Left lung (tissue), 10 donors: Measurements from ENCODE around the gene GAK. TPM values are rescaled to one million over a fixed set of nuclear protein-coding genes. Genes with fewer than 3 reads are reported as not detected.

Experiments used
- ATAC-seq: fragments of 200-7000 bp; cut with Tn5 transposase; one replicate; pipeline ENCODE4 v1.9.1; 2020; ENCODE audit warnings: moderate library complexity
- DNase-seq, 4 donors: peaks; one replicate each; pipeline ENCODE4 v3.0.0-alpha.2; 2013 to 2020
- H3K27ac ChIP-seq, 2 donors: fragments of 200-600 bp; sonication (generic) in 1 of 2; one replicate each; pipeline versions ENCODE4 v1.5.0 to v1.8.0; 2020 to 2021
- H3K27me3 ChIP-seq, 2 donors: fragments of 200-600 bp; sonication (generic) in 1 of 2; one replicate each; pipeline versions ENCODE4 v1.5.0 to v1.8.0; 2020 to 2021
- H3K36me3 ChIP-seq, 2 donors: fragments of 200-600 bp; sonication (generic) in 1 of 2; one replicate each; pipeline versions ENCODE4 v1.5.0 to v1.8.0; 2020 to 2021
- H3K4me1 ChIP-seq, 2 donors: fragments of 200-600 bp; one replicate each; pipeline ENCODE4 v1.8.0; 2021
- H3K4me3 ChIP-seq, 2 donors: fragments of 200-600 bp; sonication (generic) in 1 of 2; one replicate each; pipeline versions ENCODE4 v1.5.0 to v1.8.0; 2020 to 2021; ENCODE audit warnings: mild to moderate bottlenecking in 1 of 2
- H3K9me3 ChIP-seq, 2 donors: fragments of 200-600 bp; sonication (generic) in 1 of 2; one replicate each; pipeline versions ENCODE4 v1.5.0 to v1.8.0; 2020 to 2021
- CTCF ChIP-seq, 2 donors: fragments of 200-600 bp; sonication (generic) in 1 of 2; IDR thresholded peaks; one replicate each; pipeline versions ENCODE4 v1.5.0 to v1.8.0; 2021; ENCODE audit warnings: antibody characterized with exemption in 2 of 2
- intact Hi-C, 2 donors: fragments of 100-400 bp; cut with DNase I; formaldehyde crosslinking; loops; one replicate each; pipeline versions ENCODE4 v1.11.2 to v1.14.2; 2022
- polyA plus RNA-seq, 6 donors: library from polyadenylated mRNA; unstranded; fragments of 120-200 nt; gene quantifications; one replicate each; pipeline ENCODE4 v1.2.1, GENCODE V29; 2013; ENCODE audit not compliant: insufficient read length in 6 of 6
- total RNA-seq, 2 donors: library from RNA; stranded (reverse); fragmentation: NEBNext Ultra II Directional; extraction: Animal tissue kit (Norgen Biotek cat#: 25700); gene quantifications; one replicate each; pipeline ENCODE4 v1.2.1, GENCODE V29; 2021
- donor health status: DM: no; HTN: yes; CAD: no.
- donor health status: DM: no; HTN: no; CAD: no.

Gene GAK
- total and polyA plus RNA-seq, 8 donors = 42.7 to 121 (median 50.3) TPM

- Histone ChIP-seq H3K4me1 (no peaks in the 10 kb centered on the region), H3K4me3 (no peak overlapping the region), H3K27me3 (no peaks in the 10 kb centered on the region), H3K9me3 (no peaks in the 10 kb centered on the region), H3K36me3 (peaks cover 0 to 100% of the 10 kb centered on the region in 2 donors), H3K27ac (no peak overlapping the region)
- no peak for ATAC-seq
- intact Hi-C loops = no loop called here
- no peak for DNase-seq
- TF ChIP-seq CTCF (IDR thresholded peaks at IDR 0.05) = no peak
Observed at GRCh38 chr4:874971-875817, 56.9 kb downstream of the GAK start.

GRCh38 chr4:874056-874455 lies 58.1 kb downstream of the GAK start:
- no peak for DNase-seq
- no peaks in the 10 kb centered on the region for H3K27me3 ChIP-seq
- peaks cover 0 to 95% of the 10 kb centered on the region in 2 donors for H3K36me3 ChIP-seq
- no peaks in the 10 kb centered on the region for H3K4me1 ChIP-seq
- TF ChIP-seq CTCF (IDR thresholded peaks at IDR 0.05) = no peak
- H3K9me3 ChIP-seq = no peaks in the 10 kb centered on the region
- no peak overlapping the region for H3K27ac ChIP-seq
- ATAC-seq = no peak
- no peak overlapping the region for H3K4me3 ChIP-seq
- intact Hi-C loops = no loop called here

- H3K4me3 ChIP-seq = no peak overlapping the region
- no peaks in the 10 kb centered on the region for H3K9me3 ChIP-seq
- no peak for TF ChIP-seq CTCF (IDR thresholded peaks at IDR 0.05)
- ATAC-seq (no peak), DNase-seq (no peak)
- H3K4me1 ChIP-seq = no peaks in the 10 kb centered on the region
- H3K36me3 ChIP-seq = peaks cover 0 to 94% of the 10 kb centered on the region in 2 donors
- no peak overlapping the region for H3K27ac ChIP-seq
- intact Hi-C loops = no loop called here
- H3K27me3 ChIP-seq = no peaks in the 10 kb centered on the region
Observed at GRCh38 chr4:872241-872981, 59.7 kb downstream of the GAK start.

- peaks cover 0 to 94% of the 10 kb centered on the region in 2 donors for H3K36me3 ChIP-seq
- no peak for TF ChIP-seq CTCF (IDR thresholded peaks at IDR 0.05)
- no peak for ATAC-seq
Observed at GRCh38 chr4:871484-871883, 60.6 kb downstream of the GAK start.

GRCh38 chr4:870951-871350 lies 61.2 kb downstream of the GAK start:
- intact Hi-C loops = no loop called here
- DNase-seq = no peak
- TF ChIP-seq CTCF (IDR thresholded peaks at IDR 0.05) = no peak

More at GRCh38 chr4:871484-871883, 60.6 kb downstream of the GAK start:
- no peak for DNase-seq
- H3K9me3 ChIP-seq = no peaks in the 10 kb centered on the region
- H3K4me3 ChIP-seq = no peak overlapping the region
- H3K27ac ChIP-seq = no peak overlapping the region
- intact Hi-C loops = no loop called here
- no peaks in the 10 kb centered on the region for H3K27me3 ChIP-seq
- no peaks in the 10 kb centered on the region for H3K4me1 ChIP-seq

More at GRCh38 chr4:870951-871350, 61.2 kb downstream of the GAK start:
- ATAC-seq = no peak
- Histone ChIP-seq H3K4me1 (no peaks in the 10 kb centered on the region), H3K27me3 (no peaks in the 10 kb centered on the region), H3K4me3 (no peak overlapping the region), H3K9me3 (no peaks in the 10 kb centered on the region), H3K27ac (no peak overlapping the region), H3K36me3 (peaks cover 0 to 94% of the 10 kb centered on the region in 2 donors)
